ENCODE data around the gene REEP3.

GRCh38 chr10:63672491-63672890 is 151.3 kb downstream of the REEP3 start:
- TF ChIP-seq CTCF (IDR thresholded peaks at IDR 0.05): no peak
- no peak for TF ChIP-seq POLR2A (IDR thresholded peaks at IDR 0.05)
